Left lung (tissue), 10 donors: ENCODE results near the gene MDH1. TPM values are rescaled to one million over a fixed set of nuclear protein-coding genes. Genes with fewer than 3 reads are reported as not detected.

Source experiments
- ATAC-seq: fragments of 200-7000 bp; cut with Tn5 transposase; one replicate; pipeline ENCODE4 v1.9.1; 2020; ENCODE audit warnings: moderate library complexity
- DNase-seq, 4 donors: peaks; one replicate each; pipeline ENCODE4 v3.0.0-alpha.2; 2013 to 2020
- H3K27ac ChIP-seq, 2 donors: fragments of 200-600 bp; sonication (generic) in 1 of 2; one replicate each; pipeline versions ENCODE4 v1.5.0 to v1.8.0; 2020 to 2021
- H3K27me3 ChIP-seq, 2 donors: fragments of 200-600 bp; sonication (generic) in 1 of 2; one replicate each; pipeline versions ENCODE4 v1.5.0 to v1.8.0; 2020 to 2021
- H3K36me3 ChIP-seq, 2 donors: fragments of 200-600 bp; sonication (generic) in 1 of 2; one replicate each; pipeline versions ENCODE4 v1.5.0 to v1.8.0; 2020 to 2021
- H3K4me1 ChIP-seq, 2 donors: fragments of 200-600 bp; one replicate each; pipeline ENCODE4 v1.8.0; 2021
- H3K4me3 ChIP-seq, 2 donors: fragments of 200-600 bp; sonication (generic) in 1 of 2; one replicate each; pipeline versions ENCODE4 v1.5.0 to v1.8.0; 2020 to 2021; ENCODE audit warnings: mild to moderate bottlenecking in 1 of 2
- H3K9me3 ChIP-seq, 2 donors: fragments of 200-600 bp; sonication (generic) in 1 of 2; one replicate each; pipeline versions ENCODE4 v1.5.0 to v1.8.0; 2020 to 2021
- intact Hi-C, 2 donors: fragments of 100-400 bp; cut with DNase I; formaldehyde crosslinking; loops; one replicate each; pipeline versions ENCODE4 v1.11.2 to v1.14.2; 2022
- polyA plus RNA-seq, 6 donors: library from polyadenylated mRNA; unstranded; fragments of 120-200 nt; gene quantifications; one replicate each; pipeline ENCODE4 v1.2.1, GENCODE V29; 2013; ENCODE audit not compliant: insufficient read length in 6 of 6
- total RNA-seq, 2 donors: library from RNA; stranded (reverse); fragmentation: NEBNext Ultra II Directional; extraction: Animal tissue kit (Norgen Biotek cat#: 25700); gene quantifications; one replicate each; pipeline ENCODE4 v1.2.1, GENCODE V29; 2021
- TF ChIP-seq, protein P1 (sequence below), 2 donors: fragments of 200-600 bp; sonication (generic) in 1 of 2; IDR thresholded peaks; one replicate each; pipeline versions ENCODE4 v1.5.0 to v1.8.0; 2021; ENCODE audit warnings: antibody characterized with exemption in 2 of 2
- donor health status: DM: no; HTN: yes; CAD: no.
- donor health status: DM: no; HTN: no; CAD: no.

Gene MDH1
- total and polyA plus RNA-seq, 8 donors = 129 to 229 (median 191) TPM

DNA sequence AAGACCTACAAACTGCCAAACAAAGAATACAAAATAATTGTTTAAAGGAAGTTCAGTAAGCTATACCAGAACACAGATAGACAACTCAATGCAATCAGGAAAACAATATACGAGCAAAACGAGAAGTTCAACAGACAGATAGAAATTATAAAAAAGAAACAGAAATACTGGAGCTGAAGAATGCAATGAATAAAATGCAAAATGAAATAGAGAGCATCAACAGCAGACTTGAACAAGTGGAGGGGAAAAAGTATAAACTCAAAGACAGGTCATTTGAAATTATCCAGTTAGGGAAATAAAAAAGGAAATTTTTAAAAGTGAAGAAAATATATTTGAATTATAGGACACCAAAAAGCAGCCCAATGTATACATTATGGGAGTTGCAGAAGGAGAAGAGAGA, 43.6 kb downstream of the MDH1 start:
- Histone ChIP-seq H3K4me3 (no peak overlapping the region), H3K36me3 (no peaks in the 10 kb centered on the region), H3K4me1 (no peaks in the 10 kb centered on the region), H3K27me3 (no peaks in the 10 kb centered on the region), H3K27ac (no peak overlapping the region), H3K9me3 (peaks cover 5 to 41% of the 10 kb centered on the region in 2 donors)
- no peak for DNase-seq
- no peak for ATAC-seq
- intact Hi-C loops = no loop called here
- TF ChIP-seq, protein P1, sequence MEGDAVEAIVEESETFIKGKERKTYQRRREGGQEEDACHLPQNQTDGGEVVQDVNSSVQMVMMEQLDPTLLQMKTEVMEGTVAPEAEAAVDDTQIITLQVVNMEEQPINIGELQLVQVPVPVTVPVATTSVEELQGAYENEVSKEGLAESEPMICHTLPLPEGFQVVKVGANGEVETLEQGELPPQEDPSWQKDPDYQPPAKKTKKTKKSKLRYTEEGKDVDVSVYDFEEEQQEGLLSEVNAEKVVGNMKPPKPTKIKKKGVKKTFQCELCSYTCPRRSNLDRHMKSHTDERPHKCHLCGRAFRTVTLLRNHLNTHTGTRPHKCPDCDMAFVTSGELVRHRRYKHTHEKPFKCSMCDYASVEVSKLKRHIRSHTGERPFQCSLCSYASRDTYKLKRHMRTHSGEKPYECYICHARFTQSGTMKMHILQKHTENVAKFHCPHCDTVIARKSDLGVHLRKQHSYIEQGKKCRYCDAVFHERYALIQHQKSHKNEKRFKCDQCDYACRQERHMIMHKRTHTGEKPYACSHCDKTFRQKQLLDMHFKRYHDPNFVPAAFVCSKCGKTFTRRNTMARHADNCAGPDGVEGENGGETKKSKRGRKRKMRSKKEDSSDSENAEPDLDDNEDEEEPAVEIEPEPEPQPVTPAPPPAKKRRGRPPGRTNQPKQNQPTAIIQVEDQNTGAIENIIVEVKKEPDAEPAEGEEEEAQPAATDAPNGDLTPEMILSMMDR (IDR thresholded peaks at IDR 0.05) = no peak

DNA sequence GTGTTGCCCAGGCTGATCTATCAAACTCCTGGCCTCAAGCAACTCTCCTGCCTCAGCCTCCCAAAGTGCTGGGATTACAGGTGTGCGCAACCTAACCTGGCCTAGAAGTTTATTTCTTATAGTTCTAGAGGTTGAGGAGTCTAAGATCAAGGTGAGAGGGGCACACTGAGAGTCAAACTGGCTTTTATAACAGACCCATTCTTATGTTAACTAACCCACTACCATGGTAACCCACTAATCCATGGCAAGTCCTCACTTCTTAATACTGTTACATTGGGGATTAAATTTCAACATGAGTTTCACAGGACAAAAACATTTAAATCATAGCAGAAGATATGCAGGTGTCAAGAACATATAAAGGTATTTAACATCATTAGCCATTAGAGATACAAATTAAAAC, 50.6 kb downstream of the MDH1 start:
- H3K27ac ChIP-seq = no peak overlapping the region
- intact Hi-C loops = no loop called here
- H3K4me1 ChIP-seq = no peaks in the 10 kb centered on the region
- no peaks in the 10 kb centered on the region for H3K27me3 ChIP-seq
- DNase-seq = no peak
- H3K4me3 ChIP-seq = no peak overlapping the region
- TF ChIP-seq, protein P1 (IDR thresholded peaks at IDR 0.05) = no peak
- ATAC-seq = no peak
- peaks cover 0 to 19% of the 10 kb centered on the region in 2 donors for H3K9me3 ChIP-seq
- H3K36me3 ChIP-seq = no peaks in the 10 kb centered on the region

DNA sequence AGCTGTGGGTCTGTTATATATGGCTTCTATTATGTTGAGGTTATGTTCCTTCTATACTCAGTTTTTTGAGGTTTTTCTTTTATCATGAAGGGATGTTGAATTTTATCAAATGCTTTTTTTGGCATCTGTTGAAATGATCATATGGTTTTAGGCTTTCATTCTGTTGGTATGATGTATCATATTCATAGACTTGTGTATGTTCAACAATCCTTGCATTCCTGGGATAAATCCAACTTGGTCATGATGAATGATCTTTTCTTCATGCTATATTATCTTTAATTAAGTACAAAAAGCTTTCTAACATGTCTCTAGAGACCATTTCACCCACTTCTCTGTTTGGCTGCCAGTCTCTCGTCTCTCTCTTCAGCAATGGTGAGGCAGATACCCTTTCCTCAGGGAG, 54.2 kb downstream of the MDH1 start:
- Histone ChIP-seq H3K27me3 (no peaks in the 10 kb centered on the region), H3K4me1 (no peaks in the 10 kb centered on the region), H3K36me3 (no peaks in the 10 kb centered on the region), H3K4me3 (no peak overlapping the region), H3K27ac (no peak overlapping the region), H3K9me3 (no peaks in the 10 kb centered on the region)
- ATAC-seq = no peak
- TF ChIP-seq, protein P1 (IDR thresholded peaks at IDR 0.05) = no peak
- intact Hi-C loops = no loop called here
- no peak for DNase-seq

DNA sequence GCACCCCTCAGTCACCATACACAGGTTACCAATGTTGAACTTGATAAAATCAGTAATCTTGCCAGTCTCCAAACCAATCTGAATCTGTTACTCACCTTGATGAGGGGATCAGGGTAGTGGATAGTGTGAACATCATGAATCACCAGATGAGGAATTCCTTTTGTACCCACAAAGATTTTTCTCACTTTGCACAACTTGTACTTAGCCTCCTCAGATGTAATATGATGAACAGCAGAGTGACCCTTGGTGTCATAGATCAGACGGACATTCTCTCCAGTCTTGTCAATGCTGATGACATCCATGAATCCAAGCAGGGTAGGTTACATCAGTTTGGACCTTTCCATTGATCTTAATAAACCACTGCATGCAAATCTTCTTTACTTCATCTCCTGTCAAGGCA, 54.7 kb downstream of the MDH1 start:
- DNase-seq (no peak), ATAC-seq (no peak)
- Histone ChIP-seq H3K27me3 (no peaks in the 10 kb centered on the region), H3K9me3 (no peaks in the 10 kb centered on the region), H3K4me1 (no peaks in the 10 kb centered on the region), H3K27ac (no peak overlapping the region), H3K36me3 (no peaks in the 10 kb centered on the region), H3K4me3 (no peak overlapping the region)
- intact Hi-C loops = no loop called here
- TF ChIP-seq, protein P1 (IDR thresholded peaks at IDR 0.05) = no peak

DNA sequence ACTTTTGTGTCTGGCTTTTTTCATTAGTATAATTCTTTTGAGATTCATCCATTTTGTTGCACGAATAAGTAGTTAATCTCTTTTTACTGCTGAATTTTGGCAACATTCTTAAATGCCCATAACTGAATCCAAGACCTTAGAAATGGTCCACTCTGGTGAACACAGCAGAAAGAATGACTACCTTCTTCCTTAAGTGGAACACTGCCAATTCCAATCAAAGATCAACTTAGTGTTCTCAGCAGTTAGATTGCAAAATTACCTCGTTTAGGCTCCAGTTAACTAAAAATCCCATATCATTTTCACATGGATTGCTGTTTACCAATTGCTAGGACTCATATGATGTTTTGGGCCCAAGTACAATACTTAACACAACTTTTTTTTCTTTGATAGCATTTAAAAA, 59.9 kb downstream of the MDH1 start:
- Histone ChIP-seq H3K4me3 (no peak overlapping the region), H3K27ac (no peak overlapping the region), H3K36me3 (no peaks in the 10 kb centered on the region), H3K9me3 (no peaks in the 10 kb centered on the region), H3K4me1 (no peaks in the 10 kb centered on the region), H3K27me3 (no peaks in the 10 kb centered on the region)
- no peak for DNase-seq
- no peak for ATAC-seq
- intact Hi-C loops = no loop called here
- TF ChIP-seq, protein P1 (IDR thresholded peaks at IDR 0.05) = no peak
